Measurements from ENCODE around the gene EIF4B.

EIF4B gene

DNA sequence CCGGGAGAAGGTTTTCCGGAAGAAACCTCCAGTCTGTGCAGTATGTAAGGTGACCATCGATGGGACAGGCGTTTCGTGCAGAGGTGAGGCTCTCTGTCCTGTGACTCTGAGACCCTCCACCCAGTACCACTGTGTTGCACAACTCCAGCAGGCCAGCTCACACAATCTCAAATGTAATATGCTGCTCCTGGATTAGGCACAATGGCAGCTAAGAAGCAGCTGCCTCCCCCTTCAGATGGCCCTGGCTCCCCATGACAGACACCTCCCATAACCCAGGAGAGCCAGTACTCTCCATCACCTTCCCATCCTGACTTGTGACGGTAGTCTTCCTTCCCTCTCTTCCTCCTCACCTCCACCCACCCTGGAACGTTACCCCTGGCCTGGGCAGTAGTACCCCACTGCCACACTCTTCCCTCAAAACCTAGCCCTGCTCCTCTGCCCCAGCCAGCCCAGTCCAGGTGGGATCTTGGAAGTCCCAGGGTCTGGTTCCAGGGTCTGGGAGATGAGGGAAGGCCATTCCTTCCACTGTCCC, 45.7 kb downstream of the EIF4B start:
- H3K79me2 ChIP-seq (ENCODE audit: insufficient read depth, low read length) = no peaks in the 10 kb centered on the region
- H3K27ac ChIP-seq (ENCODE audit: low read length) = no peak overlapping the region
- peaks cover 11% of the 10 kb centered on the region for H3K4me1 ChIP-seq (ENCODE audit: insufficient read depth, low read length)
- ATAC-seq (ENCODE audit: insufficient read depth, low read depth) (no peak), DNase-seq (no peak)
- no peak overlapping the region for H2AFZ ChIP-seq (ENCODE audit: low read depth, low read length)
- no peaks in the 10 kb centered on the region for H3K9me3 ChIP-seq (ENCODE audit: insufficient read depth, low read length, severe bottlenecking)
- no peak overlapping the region for H3K4me2 ChIP-seq (ENCODE audit: insufficient read depth, low read length)
- H3K27me3 ChIP-seq (ENCODE audit: insufficient read depth, low read length, poor library complexity) = peaks cover under 1% of the 10 kb centered on the region
- no peak overlapping the region for H3K4me3 ChIP-seq (ENCODE audit: low read depth in 1 of 2, low read length in 2 of 2)
- H4K20me1 ChIP-seq (ENCODE audit: insufficient read depth, low read length) = no peaks in the 10 kb centered on the region
- H3K9ac ChIP-seq (ENCODE audit: low read depth, low read length) = no peak overlapping the region
- no peaks in the 10 kb centered on the region for H3K36me3 ChIP-seq (ENCODE audit: insufficient read depth, low read length)
- TF ChIP-seq, protein P1, sequence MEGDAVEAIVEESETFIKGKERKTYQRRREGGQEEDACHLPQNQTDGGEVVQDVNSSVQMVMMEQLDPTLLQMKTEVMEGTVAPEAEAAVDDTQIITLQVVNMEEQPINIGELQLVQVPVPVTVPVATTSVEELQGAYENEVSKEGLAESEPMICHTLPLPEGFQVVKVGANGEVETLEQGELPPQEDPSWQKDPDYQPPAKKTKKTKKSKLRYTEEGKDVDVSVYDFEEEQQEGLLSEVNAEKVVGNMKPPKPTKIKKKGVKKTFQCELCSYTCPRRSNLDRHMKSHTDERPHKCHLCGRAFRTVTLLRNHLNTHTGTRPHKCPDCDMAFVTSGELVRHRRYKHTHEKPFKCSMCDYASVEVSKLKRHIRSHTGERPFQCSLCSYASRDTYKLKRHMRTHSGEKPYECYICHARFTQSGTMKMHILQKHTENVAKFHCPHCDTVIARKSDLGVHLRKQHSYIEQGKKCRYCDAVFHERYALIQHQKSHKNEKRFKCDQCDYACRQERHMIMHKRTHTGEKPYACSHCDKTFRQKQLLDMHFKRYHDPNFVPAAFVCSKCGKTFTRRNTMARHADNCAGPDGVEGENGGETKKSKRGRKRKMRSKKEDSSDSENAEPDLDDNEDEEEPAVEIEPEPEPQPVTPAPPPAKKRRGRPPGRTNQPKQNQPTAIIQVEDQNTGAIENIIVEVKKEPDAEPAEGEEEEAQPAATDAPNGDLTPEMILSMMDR (IDR thresholded peaks at IDR 0.05; ENCODE audit: borderline replicate concordance, extremely low read depth, low read length, poor library complexity, severe bottlenecking) = no peak
- TF ChIP-seq EZH2 (IDR thresholded peaks at IDR 0.05; ENCODE audit: borderline replicate concordance, low read depth, low read length, severe bottlenecking) = no peak

DNA sequence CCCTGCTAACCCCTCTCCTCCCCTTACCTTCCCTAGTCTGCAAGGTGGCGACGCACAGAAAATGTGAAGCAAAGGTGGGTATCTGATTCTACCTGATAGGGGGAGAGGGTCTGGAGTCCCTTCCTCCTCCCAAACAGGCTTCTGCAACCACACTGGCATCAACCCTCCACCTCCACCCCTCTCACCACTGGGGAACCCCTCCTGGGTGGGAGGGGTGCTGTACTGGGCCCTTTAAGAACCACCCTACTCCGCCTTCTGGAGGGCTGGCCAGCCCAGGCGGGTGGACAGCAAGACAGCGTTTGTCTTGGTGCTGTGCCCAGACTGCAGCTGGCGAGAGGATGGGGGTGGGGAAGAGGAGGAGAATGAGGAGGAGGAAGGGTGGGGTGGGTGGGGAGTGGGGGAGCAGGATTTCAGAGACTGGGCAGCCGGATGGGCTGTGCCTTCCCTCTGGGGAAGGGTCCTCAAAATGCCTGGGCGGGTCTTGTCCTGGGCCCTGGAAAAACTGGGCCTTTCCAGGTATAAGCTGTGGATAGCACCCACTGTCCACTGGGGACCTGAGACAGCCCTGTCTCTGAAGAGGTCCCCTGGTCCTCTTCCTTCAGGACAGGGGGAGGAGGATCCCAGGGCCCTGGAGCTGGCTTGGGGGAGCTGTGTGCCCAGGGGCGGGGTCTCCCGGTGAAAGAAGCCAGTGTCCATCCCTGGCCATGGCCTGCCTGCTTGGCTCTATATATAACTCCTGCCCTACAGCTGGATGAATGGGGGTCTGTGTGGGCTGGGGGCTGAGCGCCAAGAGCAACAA, 46.4 kb downstream of the EIF4B start:
- ATAC-seq (ENCODE audit: insufficient read depth, low read depth) (no peak), DNase-seq (no peak)
- peaks cover 9% of the 10 kb centered on the region for H3K4me1 ChIP-seq (ENCODE audit: insufficient read depth, low read length)
- H3K9me3 ChIP-seq (ENCODE audit: insufficient read depth, low read length, severe bottlenecking) = no peaks in the 10 kb centered on the region
- no peak overlapping the region for H3K9ac ChIP-seq (ENCODE audit: low read depth, low read length)
- H3K4me3 ChIP-seq (ENCODE audit: low read depth in 1 of 2, low read length in 2 of 2) = no peak overlapping the region
- H3K27ac ChIP-seq (ENCODE audit: low read length) = no peak overlapping the region
- no peaks in the 10 kb centered on the region for H4K20me1 ChIP-seq (ENCODE audit: insufficient read depth, low read length)
- no peak for TF ChIP-seq EZH2 (IDR thresholded peaks at IDR 0.05; ENCODE audit: borderline replicate concordance, low read depth, low read length, severe bottlenecking)
- TF ChIP-seq, protein P1 (IDR thresholded peaks at IDR 0.05; ENCODE audit: borderline replicate concordance, extremely low read depth, low read length, poor library complexity, severe bottlenecking) = no peak
- H2AFZ ChIP-seq (ENCODE audit: low read depth, low read length) = no peak overlapping the region
- H3K4me2 ChIP-seq (ENCODE audit: insufficient read depth, low read length) = no peak overlapping the region
- no peaks in the 10 kb centered on the region for H3K27me3 ChIP-seq (ENCODE audit: insufficient read depth, low read length, poor library complexity)
- H3K36me3 ChIP-seq (ENCODE audit: insufficient read depth, low read length) = no peaks in the 10 kb centered on the region
- no peaks in the 10 kb centered on the region for H3K79me2 ChIP-seq (ENCODE audit: insufficient read depth, low read length)

DNA sequence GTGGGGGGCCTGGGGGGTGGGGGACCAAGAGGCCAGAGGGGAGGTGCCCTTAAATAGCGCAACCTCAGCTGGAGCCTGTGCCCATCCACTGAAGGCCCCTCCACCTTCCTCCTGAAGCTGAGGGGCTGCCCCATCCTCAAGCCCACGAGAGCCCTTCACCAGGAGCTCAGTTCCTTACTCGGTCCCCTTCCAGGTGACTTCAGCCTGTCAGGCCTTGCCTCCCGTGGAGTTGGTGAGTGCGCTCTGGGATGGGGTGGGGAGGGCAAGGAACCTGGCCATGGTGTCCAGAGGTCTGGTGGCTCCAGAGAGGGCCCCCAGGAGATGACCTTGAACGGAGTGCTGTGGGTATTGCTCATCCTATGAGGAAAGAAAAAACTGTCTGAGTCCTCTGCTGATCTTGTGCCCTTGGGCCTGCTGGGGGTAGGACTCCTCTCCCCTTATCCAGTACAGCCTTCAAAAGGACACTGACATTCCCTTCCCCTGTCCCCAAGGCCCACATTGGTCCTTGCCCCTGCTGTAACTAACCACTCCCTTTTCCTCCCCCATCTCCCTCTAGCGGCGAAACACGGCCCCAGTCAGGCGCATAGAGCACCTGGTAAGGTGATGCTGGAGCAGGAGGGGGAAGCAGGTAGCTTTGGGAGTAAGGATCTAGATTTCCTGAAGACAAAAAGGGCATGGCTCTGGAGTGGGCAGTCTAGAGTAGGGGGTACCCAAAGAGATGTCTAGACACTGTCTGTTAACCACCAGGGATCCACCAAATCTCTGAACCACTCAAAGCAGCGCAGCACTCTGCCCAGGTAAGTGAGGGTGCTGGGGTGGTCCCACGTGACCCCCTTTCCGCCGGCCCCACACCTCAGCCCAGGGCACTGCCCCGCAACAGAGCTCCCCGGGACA, 47.2 kb downstream of the EIF4B start:
- Histone ChIP-seq H3K27me3 (ENCODE audit: insufficient read depth, low read length, poor library complexity) (no peaks in the 10 kb centered on the region), H3K9ac (ENCODE audit: low read depth, low read length) (no peak overlapping the region), H3K27ac (ENCODE audit: low read length) (no peak overlapping the region), H3K79me2 (ENCODE audit: insufficient read depth, low read length) (no peaks in the 10 kb centered on the region), H2AFZ (ENCODE audit: low read depth, low read length) (no peak overlapping the region), H3K4me2 (ENCODE audit: insufficient read depth, low read length) (no peak overlapping the region), H3K9me3 (ENCODE audit: insufficient read depth, low read length, severe bottlenecking) (no peaks in the 10 kb centered on the region), H3K4me1 (ENCODE audit: insufficient read depth, low read length) (0 out of 2 replicates have a peak, but pooled peaks cover under 1% of the 10 kb centered on the region), H4K20me1 (ENCODE audit: insufficient read depth, low read length) (no peaks in the 10 kb centered on the region), H3K36me3 (ENCODE audit: insufficient read depth, low read length) (no peaks in the 10 kb centered on the region), H3K4me3 (ENCODE audit: low read depth in 1 of 2, low read length in 2 of 2) (no peak overlapping the region)
- DNase-seq (no peak), ATAC-seq (ENCODE audit: insufficient read depth, low read depth) (no peak)
- TF ChIP-seq, protein P1 (IDR thresholded peaks at IDR 0.05; ENCODE audit: borderline replicate concordance, extremely low read depth, low read length, poor library complexity, severe bottlenecking) = no peak
- no peak for TF ChIP-seq EZH2 (IDR thresholded peaks at IDR 0.05; ENCODE audit: borderline replicate concordance, low read depth, low read length, severe bottlenecking)
